Astrocyte (in vitro differentiated cells and primary cell): Measurements from ENCODE around the gene MYBPHL. TPM values are rescaled to one million over a fixed set of nuclear protein-coding genes. Genes with fewer than 3 reads are reported as not detected.

ENCODE experiments used
- DNase-seq: peaks from one replicate; pipeline ENCODE4 v3.0.0-alpha.2; 2010; ENCODE audit warnings: low read depth
- FAIRE-seq: peaks from 2 replicates; lab custom pipeline; 2011; peaks lifted over from hg19 to GRCh38; lab: Jason Lieb, UNC
- H2AFZ ChIP-seq: 2 replicates; pipeline ENCODE4 v1.6.0; 2012; ENCODE audit warnings: low read depth, low read length, inconsistent platforms
- H3K27ac ChIP-seq: 2 replicates; pipeline ENCODE4 v1.5.1; 2011; ENCODE audit warnings: low read depth, low read length, inconsistent platforms
- H3K27me3 ChIP-seq: 2 replicates; pipeline ENCODE4 v1.6.0; 2011; ENCODE audit warnings: low read length, inconsistent platforms; ENCODE audit not compliant: insufficient read depth
- H3K36me3 ChIP-seq: 2 replicates; pipeline ENCODE4 v1.5.1; 2011; ENCODE audit warnings: low read length, inconsistent platforms; ENCODE audit not compliant: insufficient read depth
- H3K4me1 ChIP-seq: 2 replicates; pipeline ENCODE4 v1.5.1; 2011; ENCODE audit warnings: low read length, inconsistent platforms; ENCODE audit not compliant: insufficient read depth
- H3K4me2 ChIP-seq: 2 replicates; pipeline ENCODE4 v1.6.0; 2012; ENCODE audit warnings: low read length, inconsistent platforms
- H3K4me3 ChIP-seq: 2 replicates; pipeline ENCODE4 v1.5.1; 2011; ENCODE audit warnings: low read depth, mild to moderate bottlenecking, low read length, inconsistent platforms; ENCODE audit not compliant: insufficient read depth
- H3K79me2 ChIP-seq: 2 replicates; pipeline ENCODE4 v1.6.0; 2012; ENCODE audit warnings: mild to moderate bottlenecking, low read length, inconsistent platforms; ENCODE audit not compliant: insufficient read depth
- H3K9ac ChIP-seq: 2 replicates; pipeline ENCODE4 v1.6.0; 2012; ENCODE audit warnings: mild to moderate bottlenecking, low read length, inconsistent platforms
- H3K9me3 ChIP-seq: 2 replicates; pipeline ENCODE4 v1.5.1; 2012; ENCODE audit warnings: low read depth, mild to moderate bottlenecking, low read length, inconsistent platforms; ENCODE audit not compliant: insufficient read depth
- H4K20me1 ChIP-seq: 2 replicates; pipeline ENCODE4 v1.6.0; 2012; ENCODE audit warnings: low read length, inconsistent platforms; ENCODE audit not compliant: insufficient read depth
- H3K27ac Mint-ChIP-seq: one replicate; pipeline ENCODE4 v1.8.0; 2021; ENCODE audit warnings: mild to moderate bottlenecking, mixed read lengths; ENCODE audit not compliant: unreplicated experiment
- H3K27me3 Mint-ChIP-seq: one replicate; pipeline ENCODE4 v1.8.0; 2021; ENCODE audit warnings: low read depth, mixed read lengths; ENCODE audit not compliant: unreplicated experiment
- H3K36me3 Mint-ChIP-seq: one replicate; pipeline ENCODE4 v1.8.0; 2021; ENCODE audit warnings: low read depth, mixed read lengths; ENCODE audit not compliant: unreplicated experiment
- H3K4me1 Mint-ChIP-seq: one replicate; pipeline ENCODE4 v1.8.0; 2021; ENCODE audit warnings: low read depth, mixed read lengths; ENCODE audit not compliant: unreplicated experiment
- H3K4me3 Mint-ChIP-seq: one replicate; pipeline ENCODE4 v1.8.0; 2021; ENCODE audit warnings: mild to moderate bottlenecking, moderate library complexity, mixed read lengths; ENCODE audit not compliant: unreplicated experiment
- H3K9me3 Mint-ChIP-seq: one replicate; pipeline ENCODE4 v1.8.0; 2021; ENCODE audit warnings: mild to moderate bottlenecking, mixed read lengths; ENCODE audit not compliant: unreplicated experiment
- EZH2 ChIP-seq: IDR thresholded peaks from 2 replicates; pipeline ENCODE4 v1.6.1; 2012; ENCODE audit warnings: mild to moderate bottlenecking, low read length, inconsistent platforms; ENCODE audit not compliant: insufficient read depth
- total RNA-seq: library from RNA; stranded (reverse); gene quantifications from 2 replicates; pipeline ENCODE4 v1.2.1, GENCODE V29; 2021
- TF ChIP-seq, protein P1 (sequence below): IDR thresholded peaks from 2 replicates; pipeline ENCODE4 v1.5.1; 2011; ENCODE audit warnings: low read depth, mild to moderate bottlenecking, inconsistent platforms, low read length, moderate library complexity; ENCODE audit not compliant: insufficient read depth

MYBPHL gene
- total RNA-seq, 1 donor from 2014 or later: not detected

DNA sequence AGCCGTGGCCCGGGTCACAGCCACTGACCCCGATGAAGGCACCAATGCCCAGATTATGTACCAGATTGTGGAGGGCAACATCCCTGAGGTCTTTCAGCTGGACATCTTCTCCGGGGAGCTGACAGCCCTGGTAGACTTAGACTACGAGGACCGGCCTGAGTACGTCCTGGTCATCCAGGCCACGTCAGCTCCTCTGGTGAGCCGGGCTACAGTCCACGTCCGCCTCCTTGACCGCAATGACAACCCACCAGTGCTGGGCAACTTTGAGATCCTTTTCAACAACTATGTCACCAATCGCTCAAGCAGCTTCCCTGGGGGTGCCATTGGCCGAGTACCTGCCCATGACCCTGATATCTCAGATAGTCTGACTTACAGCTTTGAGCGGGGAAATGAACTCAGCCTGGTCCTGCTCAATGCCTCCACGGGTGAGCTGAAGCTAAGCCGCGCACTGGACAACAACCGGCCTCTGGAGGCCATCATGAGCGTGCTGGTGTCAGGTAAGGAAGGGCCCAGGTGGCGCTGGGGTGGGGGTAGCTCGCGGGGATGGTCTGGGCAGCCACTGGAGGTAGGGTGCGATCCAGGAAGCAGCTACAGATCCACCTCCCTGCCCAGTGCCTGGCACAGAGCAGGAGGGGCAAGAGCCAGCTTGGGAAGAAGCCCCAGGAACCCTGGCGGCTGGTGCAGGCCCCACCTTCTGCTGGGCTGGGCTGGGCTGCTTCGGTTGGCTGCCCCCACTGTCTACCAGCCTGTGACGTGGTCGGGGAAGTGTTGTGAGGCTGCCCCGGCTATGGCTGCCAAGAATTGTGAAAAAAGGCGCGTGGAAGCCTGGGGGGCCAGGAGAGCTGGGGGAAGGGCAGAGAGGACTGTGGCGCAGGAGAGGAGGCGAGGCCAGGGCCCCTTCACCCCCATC, 53.7 kb downstream of the MYBPHL start:
- no peaks in the 10 kb centered on the region for H4K20me1 ChIP-seq
- no peak overlapping the region for H3K4me3 Mint-ChIP-seq
- peak overlapping the region; percentile 26 for H3K27ac ChIP-seq
- peaks cover 30% of the 10 kb centered on the region for H3K4me1 ChIP-seq
- H3K27me3 Mint-ChIP-seq: peaks cover 2% of the 10 kb centered on the region
- FAIRE-seq (no peak), DNase-seq (no peak)
- peaks cover 4% of the 10 kb centered on the region for H3K79me2 ChIP-seq
- TF ChIP-seq EZH2: no peak
- TF ChIP-seq, protein P1, sequence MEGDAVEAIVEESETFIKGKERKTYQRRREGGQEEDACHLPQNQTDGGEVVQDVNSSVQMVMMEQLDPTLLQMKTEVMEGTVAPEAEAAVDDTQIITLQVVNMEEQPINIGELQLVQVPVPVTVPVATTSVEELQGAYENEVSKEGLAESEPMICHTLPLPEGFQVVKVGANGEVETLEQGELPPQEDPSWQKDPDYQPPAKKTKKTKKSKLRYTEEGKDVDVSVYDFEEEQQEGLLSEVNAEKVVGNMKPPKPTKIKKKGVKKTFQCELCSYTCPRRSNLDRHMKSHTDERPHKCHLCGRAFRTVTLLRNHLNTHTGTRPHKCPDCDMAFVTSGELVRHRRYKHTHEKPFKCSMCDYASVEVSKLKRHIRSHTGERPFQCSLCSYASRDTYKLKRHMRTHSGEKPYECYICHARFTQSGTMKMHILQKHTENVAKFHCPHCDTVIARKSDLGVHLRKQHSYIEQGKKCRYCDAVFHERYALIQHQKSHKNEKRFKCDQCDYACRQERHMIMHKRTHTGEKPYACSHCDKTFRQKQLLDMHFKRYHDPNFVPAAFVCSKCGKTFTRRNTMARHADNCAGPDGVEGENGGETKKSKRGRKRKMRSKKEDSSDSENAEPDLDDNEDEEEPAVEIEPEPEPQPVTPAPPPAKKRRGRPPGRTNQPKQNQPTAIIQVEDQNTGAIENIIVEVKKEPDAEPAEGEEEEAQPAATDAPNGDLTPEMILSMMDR: no peak
- H3K4me1 Mint-ChIP-seq: peaks cover 16% of the 10 kb centered on the region
- peaks cover 9% of the 10 kb centered on the region for H3K36me3 Mint-ChIP-seq
- H3K4me3 ChIP-seq: no peak overlapping the region
- no peaks in the 10 kb centered on the region for H3K9me3 Mint-ChIP-seq
- H3K9me3 ChIP-seq: no peaks in the 10 kb centered on the region
- H3K36me3 ChIP-seq: no peaks in the 10 kb centered on the region
- peak overlapping the region; percentile 54 for H2AFZ ChIP-seq
- peak overlapping the region; percentile 28 for H3K9ac ChIP-seq
- peak overlapping the region; percentile 41 for H3K27ac Mint-ChIP-seq
- peak overlapping the region; percentile 54 for H3K4me2 ChIP-seq
- no peaks in the 10 kb centered on the region for H3K27me3 ChIP-seq

DNA sequence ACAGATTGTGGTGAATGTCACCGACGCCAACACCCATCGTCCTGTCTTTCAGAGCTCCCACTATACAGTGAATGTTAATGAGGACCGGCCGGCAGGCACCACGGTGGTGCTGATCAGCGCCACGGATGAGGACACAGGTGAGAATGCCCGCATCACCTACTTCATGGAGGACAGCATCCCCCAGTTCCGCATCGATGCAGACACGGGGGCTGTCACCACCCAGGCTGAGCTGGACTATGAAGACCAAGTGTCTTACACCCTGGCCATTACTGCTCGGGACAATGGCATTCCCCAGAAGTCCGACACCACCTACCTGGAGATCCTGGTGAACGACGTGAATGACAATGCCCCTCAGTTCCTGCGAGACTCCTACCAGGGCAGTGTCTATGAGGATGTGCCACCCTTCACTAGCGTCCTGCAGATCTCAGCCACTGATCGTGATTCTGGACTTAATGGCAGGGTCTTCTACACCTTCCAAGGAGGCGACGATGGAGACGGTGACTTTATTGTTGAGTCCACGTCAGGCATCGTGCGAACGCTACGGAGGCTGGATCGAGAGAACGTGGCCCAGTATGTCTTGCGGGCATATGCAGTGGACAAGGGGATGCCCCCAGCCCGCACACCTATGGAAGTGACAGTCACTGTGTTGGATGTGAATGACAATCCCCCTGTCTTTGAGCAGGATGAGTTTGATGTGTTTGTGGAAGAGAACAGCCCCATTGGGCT, 54.5 kb downstream of the MYBPHL start:
- peaks cover 4% of the 10 kb centered on the region for H3K79me2 ChIP-seq
- Mint-ChIP-seq H3K4me3 (no peak overlapping the region), H3K36me3 (peaks cover 9% of the 10 kb centered on the region), H3K9me3 (no peaks in the 10 kb centered on the region), H3K4me1 (peaks cover 15% of the 10 kb centered on the region), H3K27me3 (peaks cover 2% of the 10 kb centered on the region), H3K27ac (no peak overlapping the region)
- H3K27me3 ChIP-seq: no peaks in the 10 kb centered on the region
- TF ChIP-seq, protein P1: no peak
- no peaks in the 10 kb centered on the region for H4K20me1 ChIP-seq
- no peaks in the 10 kb centered on the region for H3K36me3 ChIP-seq
- peaks cover 26% of the 10 kb centered on the region for H3K4me1 ChIP-seq
- FAIRE-seq: no peak
- no peak overlapping the region for H3K9ac ChIP-seq
- no peak overlapping the region for H3K27ac ChIP-seq
- no peak for DNase-seq
- H3K9me3 ChIP-seq: no peaks in the 10 kb centered on the region
- no peak overlapping the region for H3K4me3 ChIP-seq
- H2AFZ ChIP-seq: no peak overlapping the region
- H3K4me2 ChIP-seq: no peak overlapping the region
